ENCODE data around the gene UBE2I.

DNA sequence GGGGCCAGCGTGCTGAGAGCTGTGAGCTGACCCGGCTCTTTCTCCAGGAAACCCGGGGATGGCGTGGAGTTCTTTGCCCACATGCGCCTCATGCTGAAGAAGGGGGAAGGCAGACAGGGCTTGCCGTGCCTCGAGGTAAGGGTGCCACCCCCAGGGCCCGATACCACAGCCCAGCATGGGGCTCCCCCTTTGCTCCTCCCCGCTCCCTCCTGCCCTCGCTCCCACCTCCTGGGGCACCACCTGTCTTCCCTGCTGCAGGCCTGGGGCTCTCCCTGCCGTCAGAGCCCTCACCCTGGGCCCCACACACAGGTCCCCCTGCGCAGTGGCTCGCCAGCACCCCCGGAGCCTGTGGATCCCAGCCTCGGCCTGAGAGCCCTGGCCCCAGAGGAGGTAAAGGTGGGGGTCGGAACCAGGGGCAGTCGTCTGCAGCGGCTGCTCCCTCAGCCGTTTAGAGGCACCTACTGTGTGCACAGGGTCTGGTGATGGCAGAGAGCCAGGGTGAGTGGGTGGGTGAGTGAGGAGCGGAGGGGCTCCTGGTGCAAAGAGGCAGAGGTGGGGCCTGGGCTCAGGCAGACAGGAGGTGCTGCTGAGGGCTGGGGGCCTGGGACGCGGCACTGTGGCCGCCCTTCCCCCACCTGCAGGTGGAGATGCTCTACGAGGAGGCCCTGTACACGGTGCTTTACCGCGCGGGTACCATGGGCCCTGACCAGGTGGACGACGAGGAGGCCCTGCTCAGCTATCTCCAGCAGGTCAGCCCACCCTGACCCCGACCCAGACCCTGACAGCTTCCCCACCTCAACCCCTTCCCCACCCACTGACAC, 29.6 kb downstream of the UBE2I start:
- TF ChIP-seq, protein P1, sequence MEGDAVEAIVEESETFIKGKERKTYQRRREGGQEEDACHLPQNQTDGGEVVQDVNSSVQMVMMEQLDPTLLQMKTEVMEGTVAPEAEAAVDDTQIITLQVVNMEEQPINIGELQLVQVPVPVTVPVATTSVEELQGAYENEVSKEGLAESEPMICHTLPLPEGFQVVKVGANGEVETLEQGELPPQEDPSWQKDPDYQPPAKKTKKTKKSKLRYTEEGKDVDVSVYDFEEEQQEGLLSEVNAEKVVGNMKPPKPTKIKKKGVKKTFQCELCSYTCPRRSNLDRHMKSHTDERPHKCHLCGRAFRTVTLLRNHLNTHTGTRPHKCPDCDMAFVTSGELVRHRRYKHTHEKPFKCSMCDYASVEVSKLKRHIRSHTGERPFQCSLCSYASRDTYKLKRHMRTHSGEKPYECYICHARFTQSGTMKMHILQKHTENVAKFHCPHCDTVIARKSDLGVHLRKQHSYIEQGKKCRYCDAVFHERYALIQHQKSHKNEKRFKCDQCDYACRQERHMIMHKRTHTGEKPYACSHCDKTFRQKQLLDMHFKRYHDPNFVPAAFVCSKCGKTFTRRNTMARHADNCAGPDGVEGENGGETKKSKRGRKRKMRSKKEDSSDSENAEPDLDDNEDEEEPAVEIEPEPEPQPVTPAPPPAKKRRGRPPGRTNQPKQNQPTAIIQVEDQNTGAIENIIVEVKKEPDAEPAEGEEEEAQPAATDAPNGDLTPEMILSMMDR (IDR thresholded peaks at IDR 0.05), result no peak
- TF ChIP-seq EZH2 (IDR thresholded peaks at IDR 0.05; ENCODE audit: borderline replicate concordance, insufficient read depth, low read depth, low read length, poor library complexity, severe bottlenecking), result no peak

Data from B cell (primary cell).